Common myeloid progenitor, CD34-positive (primary cell): ENCODE data around the gene TRIM41.

Experiments used
- CTCF ChIA-PET: fragments of 350-600 bp; sonication (Branson Sonifier 250); formaldehyde crosslinking; loops from one replicate; lab custom pipeline; 2021; ENCODE audit warnings: antibody characterized with exemption; lab: Charles Lee
- POLR2A ChIA-PET: fragments of 350-600 bp; sonication (Branson Sonifier 250); formaldehyde crosslinking; loops from one replicate; lab custom pipeline; 2021; ENCODE audit warnings: antibody characterized with exemption; lab: Charles Lee
- DNase-seq, 3 donors: peaks; one replicate each; pipeline versions ENCODE4 v3.0.0 to v3.0.0-alpha.2; 2013
- H3K27ac ChIP-seq, 2 experiments: 1 replicate in 1 of 2; 2 replicates in 1 of 2; pipeline ENCODE4 v1.7.0; 2013; ENCODE audit warnings: inconsistent platforms in 2 of 2, low read length in 2 of 2, mild to moderate bottlenecking in 2 of 2, low read depth in 1 of 2, moderate library complexity in 1 of 2; ENCODE audit not compliant: severe bottlenecking in 2 of 2, insufficient read depth in 1 of 2, poor library complexity in 1 of 2
- H3K27me3 ChIP-seq, 5 experiments: replicated peaks in 2 of 5; 1 replicate in 3 of 5; 2 replicates in 2 of 5; pipeline versions ENCODE4 v1.6.1 to v1.7.0; 2013; ENCODE audit warnings: low read length in 4 of 5, mild to moderate bottlenecking in 2 of 5, moderate library complexity in 2 of 5, inconsistent platforms in 1 of 5; ENCODE audit not compliant: insufficient read depth in 5 of 5, control insufficient read depth in 4 of 5
- H3K36me3 ChIP-seq, 4 experiments: 1 replicate in 2 of 4; 2 replicates in 2 of 4; pipeline versions ENCODE4 v1.6.1 to v1.7.0; 2013; ENCODE audit warnings: low read length in 3 of 4, control low read depth in 1 of 4, mild to moderate bottlenecking in 1 of 4; ENCODE audit not compliant: control insufficient read depth in 4 of 4, insufficient read depth in 4 of 4
- H3K4me1 ChIP-seq, 4 experiments: 1 replicate in 3 of 4; 2 replicates in 1 of 4; pipeline versions ENCODE4 v1.6.1 to v1.7.1; 2013; ENCODE audit warnings: low read length in 3 of 4, mild to moderate bottlenecking in 3 of 4, control low read depth in 1 of 4, inconsistent platforms in 1 of 4, moderate library complexity in 1 of 4; ENCODE audit not compliant: control insufficient read depth in 4 of 4, insufficient read depth in 4 of 4; ENCODE audit errors: control extremely low read depth in 1 of 4
- H3K4me3 ChIP-seq, 7 experiments: 1 replicate in 4 of 7; 2 replicates in 3 of 7; pipeline versions ENCODE4 v1.5.1 to v1.7.0; 2013; ENCODE audit warnings: mild to moderate bottlenecking in 7 of 7, low read length in 6 of 7, moderate library complexity in 6 of 7, inconsistent platforms in 2 of 7, low read depth in 2 of 7, control low read depth in 1 of 7; ENCODE audit not compliant: insufficient read depth in 4 of 7, control insufficient read depth in 1 of 7; ENCODE audit errors: extremely low read depth in 1 of 7
- H3K9me3 ChIP-seq, 5 experiments: 1 replicate in 4 of 5; 2 replicates in 1 of 5; pipeline versions ENCODE4 v1.6.1 to v1.7.1; 2013; ENCODE audit warnings: low read length in 4 of 5, mild to moderate bottlenecking in 2 of 5, inconsistent platforms in 1 of 5, low read depth in 1 of 5, moderate library complexity in 1 of 5; ENCODE audit not compliant: control insufficient read depth in 4 of 5, insufficient read depth in 2 of 5; ENCODE audit errors: control extremely low read depth in 1 of 5
- WGBS: methylation state at CpG from one replicate; pipeline ENCODE4 v1.1.5; 2013; ENCODE audit not compliant: insufficient coverage; 5-methylcytosine and 5-hydroxymethylcytosine counted together

Gene TRIM41

DNA sequence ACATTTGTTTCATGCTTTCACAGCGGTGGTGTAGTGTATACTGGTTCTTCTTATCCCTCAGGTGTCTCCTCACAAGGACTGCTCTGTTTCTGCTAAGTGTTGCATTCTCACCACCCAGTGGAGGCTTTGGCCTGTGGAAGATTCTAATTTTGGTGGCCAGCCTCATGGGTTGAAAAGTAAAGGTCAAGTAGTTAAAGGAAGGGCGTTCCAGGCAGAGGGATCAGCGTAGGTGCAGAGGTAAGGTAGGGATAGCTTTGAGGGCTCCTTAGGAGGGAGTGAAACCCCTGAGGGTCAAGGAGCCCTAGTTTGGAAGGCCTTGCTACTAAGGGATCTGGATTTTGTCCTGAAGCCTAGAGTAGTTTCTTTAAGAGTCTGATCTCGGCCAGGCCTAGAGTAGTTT, 25.2 kb downstream of the TRIM41 start:
- H3K27ac ChIP-seq: peak overlapping the region in 1 of 2 experiments; percentile 38
- ChIA-PET POLR2A (interaction anchor here (2.2 kb wide), 1 partner anchor 13 kb away, joined by 13 read pairs; the partner anchor contains the start of gene TRIM52), CTCF (interaction anchor here (1.2 to 4.8 kb wide), 3 partner anchors 9 to 63 kb away, joined by 4 to 23 read pairs (median 4); partner anchors contain the start of gene TRIM52)
- H3K36me3 ChIP-seq: peaks cover 2 to 24% (median 9%) of the 10 kb centered on the region in 4 experiments
- no peak for DNase-seq
- peaks cover 6 to 44% (median 38%) of the 10 kb centered on the region in 4 experiments for H3K4me1 ChIP-seq
- peak overlapping the region in 4 of 7 experiments; percentile 11 to 96 (median 65) for H3K4me3 ChIP-seq
- WGBS: 100% methylated on average over 4 of the region's 4 CpGs
- H3K9me3 ChIP-seq: no peaks in the 10 kb centered on the region
- H3K27me3 ChIP-seq: no peaks in the 10 kb centered on the region

GRCh38 chr5:181255276-181255675, 32.2 kb downstream of the TRIM41 start:
- CTCF ChIA-PET: interaction anchor here (1.8 kb wide), 1 partner anchor 10 kb away, joined by 6 read pairs; no protein-coding TSS in a partner anchor
- DNase-seq: no peak
- H3K9me3 ChIP-seq: no peaks in the 10 kb centered on the region
- H3K27me3 ChIP-seq: no peaks in the 10 kb centered on the region
- H3K4me3 ChIP-seq: no peak overlapping the region
- POLR2A ChIA-PET: interaction anchor here (1.2 kb wide), 1 partner anchor 12 kb away, joined by 3 read pairs; the partner anchor contains the start of gene RACK1
- peaks cover 17 to 24% (median 22%) of the 10 kb centered on the region in 4 experiments for H3K4me1 ChIP-seq
- H3K27ac ChIP-seq: no peak overlapping the region
- WGBS: 80% methylated on average over 1 of the region's 1 CpG
- H3K36me3 ChIP-seq: peaks cover 4 to 37% (median 27%) of the 10 kb centered on the region in 4 experiments

GRCh38 chr5:181255836-181256578, 32.9 kb downstream of the TRIM41 start:
- POLR2A ChIA-PET: interaction anchor here (1.2 kb wide), 1 partner anchor 12 kb away, joined by 3 read pairs; the partner anchor contains the start of gene RACK1
- peaks cover 4 to 37% (median 27%) of the 10 kb centered on the region in 4 experiments for H3K36me3 ChIP-seq
- no peak overlapping the region for H3K4me3 ChIP-seq
- CTCF ChIA-PET: interaction anchor here (0.6 to 1.8 kb wide), 2 partner anchors 10 to 27 kb away, joined by 3 to 6 read pairs; no protein-coding TSS in a partner anchor
- no peak for DNase-seq
- no peak overlapping the region for H3K27ac ChIP-seq
- H3K4me1 ChIP-seq: peaks cover 17 to 29% (median 26%) of the 10 kb centered on the region in 4 experiments
- WGBS: 97% methylated on average over 6 of the region's 7 CpGs
- H3K9me3 ChIP-seq: no peaks in the 10 kb centered on the region
- H3K27me3 ChIP-seq: no peaks in the 10 kb centered on the region

DNA sequence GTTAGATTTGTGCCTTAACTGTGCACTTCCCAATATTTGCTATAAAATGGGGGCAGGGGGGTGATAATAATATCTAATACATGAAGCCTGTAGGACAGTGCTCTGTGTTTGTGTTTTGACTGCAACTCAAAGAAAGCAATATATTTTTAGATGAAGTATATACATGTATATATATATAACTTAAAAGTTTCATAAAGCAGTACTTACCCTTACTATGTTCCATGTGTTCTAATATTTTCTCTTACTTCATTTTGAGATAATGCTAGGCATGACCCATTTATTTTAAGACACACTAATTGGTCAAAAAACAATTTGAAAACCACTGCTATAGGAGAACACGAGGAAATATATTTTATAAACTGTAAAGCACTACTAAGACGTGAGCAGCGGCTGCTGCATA, 35.5 kb downstream of the TRIM41 start:
- H3K9me3 ChIP-seq: no peaks in the 10 kb centered on the region
- WGBS: 97% methylated on average over 3 of the region's 3 CpGs
- CTCF ChIA-PET: interaction anchor here (1.6 to 3.6 kb wide), 4 partner anchors 8 to 74 kb away, joined by 4 to 23 read pairs (median 8); no protein-coding TSS in a partner anchor
- no peaks in the 10 kb centered on the region for H3K27me3 ChIP-seq
- peak overlapping the region in 3 of 7 experiments; percentile 3 to 97 (median 84) for H3K4me3 ChIP-seq
- peaks cover 3 to 26% (median 20%) of the 10 kb centered on the region in 4 experiments for H3K36me3 ChIP-seq
- no peak for DNase-seq
- POLR2A ChIA-PET: interaction anchor here (0.9 kb wide), 1 partner anchor 12 kb away, joined by 5 read pairs; no protein-coding TSS in a partner anchor
- peak overlapping the region in 1 of 2 experiments; percentile 14 for H3K27ac ChIP-seq
- peaks cover 17 to 32% (median 30%) of the 10 kb centered on the region in 4 experiments for H3K4me1 ChIP-seq

DNA sequence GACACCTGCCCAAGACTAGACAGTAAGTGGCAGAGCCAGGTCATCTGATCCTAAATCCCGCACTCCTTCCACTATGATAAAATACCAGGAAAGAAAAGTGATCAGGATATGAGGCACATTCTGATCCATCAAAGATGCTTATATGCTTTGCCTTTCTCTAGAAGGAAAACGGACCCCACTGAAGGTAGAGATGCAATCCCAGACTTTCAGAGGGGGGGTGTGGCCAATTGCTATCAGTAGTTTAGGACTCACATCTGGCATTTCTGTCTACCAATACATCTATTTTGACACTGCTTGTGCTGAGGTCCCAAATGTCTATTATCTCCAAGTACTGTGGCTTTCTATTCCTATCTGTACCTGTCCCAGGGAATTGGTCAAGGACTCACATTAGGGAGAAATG, 36.2 kb downstream of the TRIM41 start:
- Histone ChIP-seq H3K27me3 (no peaks in the 10 kb centered on the region), H3K4me3 (peak overlapping the region in 6 of 7 experiments; percentile 84 to 97 (median 95)), H3K27ac (peak overlapping the region in 1 of 2 experiments; percentile 98), H3K9me3 (no peaks in the 10 kb centered on the region), H3K4me1 (peaks cover 17 to 32% (median 30%) of the 10 kb centered on the region in 4 experiments), H3K36me3 (peaks cover 5 to 30% (median 21%) of the 10 kb centered on the region in 4 experiments)
- POLR2A ChIA-PET: no interaction called here
- WGBS: 65% methylated on average over 2 of the region's 2 CpGs
- CTCF ChIA-PET: interaction anchor here (1.8 to 3.6 kb wide), 3 partner anchors 9 to 75 kb away, joined by 5 to 23 read pairs (median 12); no protein-coding TSS in a partner anchor
- no peak for DNase-seq

DNA sequence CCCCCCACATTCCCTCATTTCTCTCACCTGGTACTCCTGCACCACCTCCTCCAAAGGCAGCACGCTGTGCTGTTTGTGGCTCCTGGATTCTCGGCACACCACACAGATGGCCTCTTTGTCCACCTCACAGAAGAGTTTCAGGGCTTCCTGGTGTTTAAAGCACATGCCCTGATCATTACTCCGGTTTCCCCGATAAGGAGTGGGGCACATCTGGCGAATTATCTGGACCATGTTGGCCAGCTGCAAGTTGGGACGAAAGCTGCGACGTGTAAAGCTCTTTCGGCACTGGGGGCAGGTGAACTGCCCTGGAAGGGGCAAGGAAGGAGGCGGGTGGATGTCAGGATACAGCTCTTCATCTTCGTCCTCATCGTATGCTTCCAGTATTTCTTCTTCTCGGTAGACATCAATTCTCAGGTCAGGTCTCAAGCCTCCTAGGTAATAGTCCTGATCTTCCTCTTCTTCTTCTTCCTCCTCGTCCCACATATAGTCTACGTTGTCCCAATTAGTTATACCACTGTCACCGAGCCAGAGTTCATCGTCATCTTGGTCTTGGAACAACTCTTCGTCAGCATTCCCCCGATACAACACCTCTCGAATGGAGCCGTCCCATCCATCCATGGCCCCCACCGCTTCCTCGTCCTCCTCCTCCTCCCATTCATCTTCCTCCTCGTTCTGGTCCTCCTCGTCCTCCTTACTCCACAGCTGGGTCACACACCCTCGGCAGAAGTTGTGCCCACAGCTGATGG, 37.1 kb downstream of the TRIM41 start:
- POLR2A ChIA-PET: interaction anchor here (0.6 to 2.5 kb wide), 9 partner anchors 8 to 72 kb away, joined by 3 to 13 read pairs (median 3); partner anchors contain the start of genes RACK1 and TRIM41
- CTCF ChIA-PET: interaction anchor here (0.7 to 3.6 kb wide), 6 partner anchors 10 to 75 kb away, joined by 3 to 23 read pairs (median 12); partner anchors contain the start of gene RACK1
- Histone ChIP-seq H3K4me1 (peaks cover 17 to 32% (median 30%) of the 10 kb centered on the region in 4 experiments), H3K27me3 (no peaks in the 10 kb centered on the region), H3K27ac (peak overlapping the region; percentile 96 to 98), H3K4me3 (peak overlapping the region; percentile 84 to 97 (median 94)), H3K36me3 (peaks cover 5 to 24% (median 17%) of the 10 kb centered on the region in 4 experiments), H3K9me3 (no peaks in the 10 kb centered on the region)
- DNase-seq: no peak
- 3% methylated on average over 26 of the region's 26 CpGs for WGBS
